Myocyte (in vitro differentiated cells): ENCODE measurements around the gene MTFMT. TPM values are rescaled to one million over a fixed set of nuclear protein-coding genes. Genes with fewer than 3 reads are reported as not detected.

Experiments
- DNase-seq: peaks from one replicate; pipeline ENCODE4 v3.0.0-alpha.2; 2012; ENCODE audit warnings: low read depth
- total RNA-seq: library from RNA; depleted of rRNA; stranded (reverse); fragments of >200 nt; gene quantifications from 2 replicates; pipeline ENCODE4 v1.2.3, GENCODE V29; 2014

The MTFMT gene
- total RNA-seq, 1 donor from 2014 or later, result 24.8 TPM

DNA sequence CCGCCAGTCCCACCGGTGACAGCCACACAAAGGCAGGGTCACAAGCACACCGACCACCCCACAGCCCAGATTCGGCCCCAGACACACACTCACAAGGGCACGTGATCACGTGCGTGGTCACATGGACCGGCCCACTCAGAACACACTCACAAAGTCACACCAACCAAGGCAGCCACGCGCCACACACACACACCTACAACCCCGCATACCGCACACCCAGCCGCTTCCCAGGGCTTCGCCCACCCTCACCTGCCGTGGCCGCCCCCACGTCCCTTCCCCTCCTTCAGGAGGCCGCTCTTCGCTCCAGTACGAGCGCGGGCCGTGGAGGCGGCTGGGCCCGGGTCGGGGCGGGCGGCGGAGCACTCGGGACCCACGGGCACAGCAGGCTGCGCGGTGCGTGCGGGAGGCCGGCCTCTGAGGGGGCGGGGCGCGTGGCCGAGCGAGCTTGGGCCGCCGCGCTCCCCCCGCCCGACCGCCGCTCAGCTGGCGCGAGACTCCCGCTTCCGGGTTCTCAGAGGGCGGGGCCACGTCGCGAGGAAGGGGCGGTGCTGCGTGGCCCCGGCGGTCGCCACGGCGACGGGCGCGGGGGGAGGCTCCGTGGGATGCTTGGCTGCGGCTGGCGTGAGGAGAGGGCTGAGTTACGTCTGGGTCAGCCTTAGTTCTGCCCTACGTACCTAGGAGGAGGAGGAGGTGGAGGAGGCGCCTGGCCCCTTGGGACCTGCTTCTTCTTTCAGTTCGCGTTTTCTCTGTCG lies 39.8 kb downstream of the MTFMT start, which contains the start of gene SPG21:
TSS of gene SPG21 (minus strand) at position 499 of the 752 bp plus-strand sequence. CDS start 6,345 bp downstream, outside the sequence.
- DNase-seq, result peak; percentile 94

DNA sequence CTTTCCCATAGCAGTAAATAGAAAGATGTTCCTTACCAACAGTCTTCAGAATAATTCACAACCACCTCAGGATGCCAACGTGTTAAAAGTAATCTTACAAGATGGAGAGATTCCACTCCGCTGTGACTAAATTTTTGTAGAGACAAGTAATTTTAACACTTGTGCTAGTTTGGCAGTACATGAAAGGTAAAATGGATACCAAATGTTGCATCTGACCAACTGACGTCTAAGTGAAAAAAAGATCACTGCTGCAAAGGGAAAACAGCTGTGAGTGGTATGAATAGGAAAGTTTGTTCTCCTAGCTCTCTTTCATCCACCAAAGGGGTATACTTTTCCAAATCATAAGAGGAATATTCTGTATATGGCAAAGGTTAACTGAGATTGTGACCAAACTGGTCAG lies 42.3 kb downstream of the MTFMT start:
- DNase-seq, result peak; percentile 46

DNA sequence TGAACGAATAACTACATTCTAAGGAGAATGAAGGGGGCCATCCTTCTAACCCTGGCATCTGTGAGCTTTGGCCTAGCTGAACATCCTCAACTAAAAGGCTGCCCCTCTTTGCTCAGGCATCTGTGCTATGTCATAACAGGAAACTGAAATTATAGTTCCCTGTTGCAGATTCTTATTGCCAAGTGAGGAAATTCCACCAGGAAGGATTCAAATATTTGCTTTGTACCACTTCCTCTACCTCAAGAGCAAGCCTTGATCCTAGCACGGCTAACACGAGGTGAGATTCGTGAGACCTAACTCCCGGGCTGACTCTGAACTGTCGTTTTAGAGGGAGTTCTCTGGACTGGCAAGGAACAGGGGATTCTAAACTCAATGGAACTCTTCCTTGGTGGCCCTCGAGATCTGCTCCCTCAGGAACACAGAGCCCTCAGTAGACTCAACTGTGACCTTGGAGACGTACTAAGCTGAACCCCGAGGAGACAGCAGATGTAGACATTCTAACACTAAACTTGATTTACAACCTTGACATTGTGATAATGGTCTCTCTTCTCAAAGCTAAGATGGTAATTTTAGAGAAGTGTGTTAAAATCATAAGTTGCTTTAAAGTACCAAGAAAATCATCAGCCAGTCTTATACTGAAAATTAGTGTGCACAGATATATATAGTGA lies 43.9 kb downstream of the MTFMT start:
- no peak for DNase-seq

DNA sequence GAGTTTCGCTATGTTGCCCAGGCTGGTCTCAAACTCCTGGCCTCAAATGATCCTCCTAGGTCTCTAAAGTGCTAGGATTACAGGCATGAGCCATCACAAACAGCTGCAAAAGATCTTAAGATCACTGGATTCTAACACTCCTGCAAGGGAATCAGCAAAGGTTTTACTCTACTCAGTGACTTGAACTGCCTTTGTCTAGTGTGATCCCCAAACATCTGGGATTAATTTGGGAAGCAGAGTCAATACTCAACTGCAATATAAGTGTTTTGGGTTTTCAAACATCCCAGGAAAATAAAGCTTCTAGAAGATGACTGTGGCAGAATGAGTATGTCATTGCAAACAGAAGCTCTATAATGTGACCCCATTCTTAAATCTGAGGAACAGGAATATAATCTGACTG lies 47.0 kb downstream of the MTFMT start:
- DNase-seq, result no peak

DNA sequence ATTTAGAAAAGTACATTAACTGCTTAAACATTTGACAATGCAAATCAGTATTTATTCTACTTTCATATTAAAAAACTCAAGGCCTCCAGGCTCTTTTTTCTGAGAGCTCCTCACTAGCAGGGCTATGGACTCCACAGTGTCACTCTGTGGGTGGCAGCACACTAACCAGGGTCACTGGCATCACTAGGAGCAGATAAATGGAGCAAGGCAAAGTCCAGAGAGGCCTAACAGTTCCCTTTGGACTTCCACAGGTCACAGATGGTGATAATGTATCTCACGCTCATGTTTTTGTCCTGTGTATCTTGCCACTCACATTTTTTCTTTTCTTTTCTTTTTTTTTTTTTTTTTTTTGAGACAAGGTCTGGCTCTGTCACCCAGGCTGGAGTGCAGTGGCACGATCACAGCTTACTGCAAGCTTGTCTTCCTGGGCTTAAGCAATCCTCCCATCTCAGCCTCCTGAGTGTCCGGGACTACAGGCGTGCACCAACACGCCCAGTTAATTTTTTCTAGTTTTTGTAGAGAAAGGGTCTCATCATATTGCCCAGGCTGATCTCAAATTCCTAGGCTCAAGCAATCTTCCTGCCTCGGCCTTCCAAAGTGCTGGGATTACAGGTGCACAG lies 47.5 kb downstream of the MTFMT start:
- no peak for DNase-seq

DNA sequence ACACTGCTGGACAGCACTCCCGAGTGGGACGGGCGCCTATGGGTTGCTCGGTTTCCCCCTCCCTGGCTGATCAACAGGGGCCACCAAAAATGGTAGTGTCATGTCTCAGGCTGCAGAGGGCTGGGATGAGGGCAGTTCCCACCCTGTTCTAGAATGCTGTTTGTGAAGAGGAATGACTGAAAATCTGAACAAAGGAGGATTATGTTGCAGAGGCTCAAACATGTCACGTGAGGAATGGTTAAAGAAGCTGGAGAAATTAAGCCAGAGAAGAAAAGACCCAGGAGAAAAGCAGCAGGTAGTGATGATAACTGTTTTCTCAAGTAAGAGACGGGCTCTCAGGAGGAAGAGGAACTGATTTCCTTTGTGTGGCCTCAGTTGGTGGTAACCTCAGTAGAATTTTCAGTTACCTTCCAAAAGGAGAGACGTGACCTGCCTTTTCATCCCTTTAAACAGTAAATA lies 50.2 kb downstream of the MTFMT start:
- DNase-seq, result no peak

DNA sequence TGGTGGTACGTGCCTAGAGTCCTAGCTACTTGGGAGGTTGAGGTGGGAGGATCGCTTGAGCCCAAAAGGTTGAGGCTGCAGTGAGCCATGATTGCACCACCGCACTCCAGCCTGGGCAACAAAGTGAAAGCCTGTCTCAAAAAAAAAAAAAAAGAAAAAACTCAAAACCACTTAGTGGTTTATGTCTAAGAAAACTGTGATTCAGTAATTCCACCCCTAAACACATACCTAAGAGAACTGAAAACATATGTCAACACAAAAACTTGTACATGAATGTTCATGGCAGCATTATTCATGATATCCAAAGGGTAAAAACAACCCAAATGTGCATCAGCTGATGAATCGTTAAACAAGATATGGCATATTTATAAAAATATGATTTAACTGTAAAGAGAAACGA lies 54.0 kb downstream of the MTFMT start:
- no peak for DNase-seq

DNA sequence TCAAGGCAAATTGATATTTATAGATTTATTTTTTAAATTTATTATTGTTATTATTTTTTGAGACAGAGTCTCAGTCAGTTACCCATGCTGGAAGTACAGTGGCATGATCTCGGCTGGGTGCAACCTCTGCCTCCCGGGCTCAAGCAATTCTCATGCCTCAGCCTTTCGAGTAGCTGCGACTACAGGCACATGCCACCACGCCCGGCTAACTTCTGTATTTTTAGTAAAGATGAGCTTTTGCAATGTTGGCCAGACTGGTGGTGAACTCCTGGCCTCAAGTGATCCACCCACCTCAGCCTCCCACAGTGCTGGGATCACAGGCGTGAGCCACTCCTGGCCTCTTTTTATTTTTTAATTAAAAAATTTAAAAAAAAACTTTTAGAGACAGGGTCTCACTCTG lies 58.7 kb downstream of the MTFMT start:
- no peak for DNase-seq

DNA sequence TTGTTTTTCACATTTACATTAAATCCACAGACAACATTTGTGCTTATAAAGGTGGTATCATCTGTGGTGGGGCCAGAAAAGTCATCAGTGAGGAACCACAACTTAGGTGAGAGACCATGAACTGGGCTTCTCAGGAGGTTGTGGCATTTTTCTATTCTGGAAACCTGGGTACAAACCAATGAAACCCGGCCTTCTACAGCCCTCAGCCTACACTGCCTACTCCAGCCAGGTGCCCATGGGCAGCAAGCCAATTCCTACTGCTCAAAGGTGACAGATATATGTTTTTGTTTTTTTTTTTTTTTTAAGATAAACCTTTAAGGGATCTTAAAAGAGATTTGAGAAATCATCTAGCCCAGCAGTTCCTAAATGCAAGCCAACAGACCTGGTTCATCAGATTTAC lies 60.0 kb downstream of the MTFMT start:
- DNase-seq, result no peak

DNA sequence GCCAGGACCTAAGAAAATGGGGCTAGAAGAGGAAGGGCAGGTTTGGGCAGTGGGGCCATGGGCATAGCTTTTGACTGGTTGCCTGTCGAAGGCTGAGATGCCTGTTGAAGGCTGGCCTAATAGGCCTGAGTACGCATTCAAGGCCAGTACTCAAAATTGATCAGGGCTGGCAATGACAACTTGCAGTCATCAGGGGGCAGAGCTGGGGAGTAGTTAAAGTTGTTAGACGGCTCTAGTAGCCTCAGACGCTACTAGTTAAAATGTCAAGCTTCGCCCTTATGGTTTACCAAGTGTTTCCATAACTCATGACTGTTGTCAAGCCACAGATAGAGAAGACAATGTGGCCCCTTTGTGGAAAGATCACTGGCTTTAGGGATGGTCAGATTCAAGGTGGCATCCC lies 68.4 kb downstream of the MTFMT start:
- DNase-seq, result no peak

DNA sequence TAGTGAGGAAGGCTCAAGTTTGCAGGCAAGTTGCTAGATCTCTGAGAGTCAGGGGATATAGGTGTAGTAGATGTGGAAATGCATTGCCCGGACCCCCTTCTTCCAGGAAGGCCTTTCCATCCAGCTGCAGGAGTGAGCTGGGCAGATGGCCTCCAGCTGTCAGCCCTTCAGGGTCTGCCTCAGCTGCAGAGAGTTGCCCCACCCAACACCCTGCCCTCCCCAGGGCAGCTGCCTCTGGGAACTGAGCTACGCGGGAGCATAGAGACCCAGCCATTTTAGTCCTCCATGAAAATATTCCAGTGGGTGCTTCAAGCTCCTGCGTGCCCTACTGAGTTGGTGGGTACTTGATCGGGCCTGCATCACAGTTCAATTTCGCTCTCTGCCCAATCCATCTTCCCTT lies 69.3 kb downstream of the MTFMT start:
- DNase-seq, result no peak

DNA sequence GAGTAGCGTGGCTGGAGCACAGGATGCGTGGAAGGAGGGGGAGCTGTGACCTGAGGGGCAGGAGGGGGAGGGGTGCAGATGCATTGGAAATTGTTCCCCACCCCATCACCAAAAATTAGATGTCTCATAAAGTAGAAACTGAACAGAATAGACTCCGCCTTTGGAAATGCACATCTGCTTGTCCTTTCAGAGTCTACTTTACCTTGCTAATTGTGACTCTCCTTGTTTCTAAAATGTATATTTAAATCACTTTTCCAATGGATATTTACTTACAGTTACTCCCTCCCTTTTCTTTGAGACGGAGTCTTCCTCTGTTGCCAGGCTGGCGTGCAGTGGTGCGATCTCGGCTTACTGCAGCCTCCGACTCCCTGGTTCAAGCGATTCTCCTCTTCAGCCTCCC lies 70.3 kb downstream of the MTFMT start:
- no peak for DNase-seq

DNA sequence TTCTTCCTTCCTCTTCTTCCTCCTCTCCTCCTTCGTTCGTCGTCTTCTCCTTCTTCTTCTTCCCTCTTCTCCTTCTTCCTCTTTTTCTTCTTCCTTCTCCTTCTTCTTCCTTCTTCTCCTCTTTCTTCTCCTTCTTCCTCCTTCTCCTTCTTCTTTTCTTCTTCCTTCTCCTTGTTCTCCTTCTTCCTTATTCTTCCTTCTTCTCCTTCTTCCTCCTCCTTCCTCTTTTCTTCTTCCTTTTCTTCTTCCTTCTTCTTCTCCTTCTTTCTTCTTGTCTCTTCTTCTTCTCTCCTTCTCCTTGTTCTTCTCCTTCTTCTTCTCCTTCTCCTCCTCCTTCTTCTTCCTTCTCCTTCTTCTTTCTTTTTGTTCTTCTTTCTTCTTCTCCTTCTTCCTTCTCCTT lies 75.0 kb downstream of the MTFMT start:
- no peak for DNase-seq

DNA sequence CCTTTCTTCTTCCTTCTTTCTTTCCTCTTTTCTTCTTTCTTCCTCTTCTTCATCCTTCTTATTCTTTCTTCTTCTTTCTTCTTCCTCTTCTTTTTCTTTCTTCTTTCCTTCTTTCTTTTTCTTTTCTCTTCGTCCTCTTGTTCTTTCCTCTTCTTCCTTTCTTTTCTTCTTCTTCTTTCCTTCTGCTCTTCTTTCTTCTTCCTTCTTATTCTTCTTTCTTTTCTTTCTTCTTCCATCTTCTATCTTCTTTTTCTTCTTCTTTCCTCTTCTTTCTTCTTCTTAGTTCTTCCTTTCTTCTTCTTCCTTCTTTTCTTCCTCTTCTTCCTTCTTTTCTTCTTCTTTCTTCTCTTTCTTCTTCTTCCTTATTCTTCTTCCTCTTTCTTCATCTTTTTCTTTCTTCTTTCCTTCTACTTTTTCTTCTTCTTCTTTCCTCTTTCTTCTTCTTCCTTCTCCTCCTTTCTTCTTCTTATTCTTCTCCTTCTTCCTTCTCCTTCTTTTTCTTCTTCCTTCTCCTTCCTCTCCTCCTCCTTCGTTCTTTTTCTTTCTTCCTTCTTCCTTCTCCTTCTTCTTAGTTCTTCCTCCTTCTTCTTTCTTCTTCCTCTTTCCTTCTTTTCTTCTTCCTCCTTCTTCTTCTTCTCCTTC lies 77.5 kb downstream of the MTFMT start:
- no peak for DNase-seq

Other genes with a start within 250 kb of the MTFMT start
- gene PIF1, start 204.0 kb downstream of the MTFMT start, total RNA-seq, result 8.9 and 13.5 TPM in 2 replicates
- gene PLEKHO2, start 187.7 kb downstream of the MTFMT start, total RNA-seq, result 21.6 and 23.9 TPM in 2 replicates
- 2.5 and 4.6 TPM in 2 replicates for gene ANKDD1A, start 117.7 kb downstream of the MTFMT start, total RNA-seq
- gene SPG21, start 39.7 kb downstream of the MTFMT start, total RNA-seq, result 127 and 141 TPM in 2 replicates
- 0.26 TPM in 1 of 2 replicates, not detected in the other for gene SLC51B, start 15.7 kb upstream of the MTFMT start, total RNA-seq
- gene RASL12, start 38.4 kb upstream of the MTFMT start, total RNA-seq, result 0.94 TPM in 1 of 2 replicates, not detected in the other
- gene KBTBD13, start 47.1 kb upstream of the MTFMT start, total RNA-seq, result 0.13 TPM in 1 of 2 replicates, not detected in the other
- 0.88 and 1.6 TPM in 2 replicates for gene UBAP1L, start 85.6 kb upstream of the MTFMT start, total RNA-seq
- 19.5 and 20.2 TPM in 2 replicates for gene PDCD7, start 104.2 kb upstream of the MTFMT start, total RNA-seq
- gene CLPX, start 155.7 kb upstream of the MTFMT start, total RNA-seq, result 37.2 and 40.7 TPM in 2 replicates
- gene CILP, start 181.8 kb upstream of the MTFMT start, total RNA-seq, result 0.27 and 0.52 TPM in 2 replicates